HG02938 (cell line): Measurements from ENCODE around the gene ZSCAN12.

ENCODE experiments used
- ATAC-seq: cut with Tn5 transposase; IDR thresholded peaks from one replicate; pipeline ENCODE4 v1.9.1; 2021; ENCODE audit warnings: mild to moderate bottlenecking, moderate library complexity; ENCODE audit not compliant: unreplicated experiment

Gene ZSCAN12

GRCh38 chr6:28333599-28334018 is 65.9 kb downstream of the ZSCAN12 start:
- no peak for ATAC-seq

DNA sequence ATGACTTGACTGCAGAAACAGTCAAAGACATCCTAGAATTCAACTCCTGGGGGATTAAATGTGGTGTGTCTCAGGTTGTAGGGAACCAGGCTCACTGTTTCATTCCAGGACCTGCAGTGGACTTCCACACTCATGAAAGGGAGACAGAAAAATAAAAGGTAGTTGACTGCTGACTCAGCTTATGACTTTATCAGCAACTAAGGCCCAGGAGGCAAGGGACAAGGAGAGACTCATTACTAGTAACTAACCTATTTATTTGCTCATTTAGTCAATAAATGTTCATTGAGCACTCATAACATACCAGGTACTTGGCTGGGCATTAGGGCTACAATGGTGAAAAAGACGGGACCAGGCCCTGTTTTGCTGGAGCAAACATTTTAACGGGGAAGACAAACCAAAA is 66.5 kb downstream of the ZSCAN12 start:
- no peak for ATAC-seq

GRCh38 chr6:28330041-28330440 is 69.5 kb downstream of the ZSCAN12 start:
- no peak for ATAC-seq
